Thoracic aorta (tissue), 2 donors: Measurements from ENCODE around the gene USP47. TPM values are rescaled to one million over a fixed set of nuclear protein-coding genes. Genes with fewer than 3 reads are reported as not detected.

Experiments
- ATAC-seq: fragments of 150-250 bp; one replicate; pipeline ENCODE4 v1.8.0; 2017; ENCODE audit warnings: low read depth; ENCODE audit not compliant: insufficient number of reproducible peaks, low FRiP score
- DNase-seq: peaks from one replicate; pipeline ENCODE4 v3.0.0-alpha.2; 2020; ENCODE audit warnings: low spot score
- H3K27ac ChIP-seq, 2 donors: fragments of 200-600 bp; sonication (generic); 1 replicate in 1 of 2; 2 replicates in 1 of 2; pipeline ENCODE4 v1.5.1; 2016; ENCODE audit warnings: mild to moderate bottlenecking in 2 of 2, moderate library complexity in 2 of 2
- H3K27me3 ChIP-seq: fragments of 200-600 bp; sonication (generic); replicated peaks from 2 replicates; pipeline ENCODE4 v1.6.0; 2016; ENCODE audit warnings: mild to moderate bottlenecking; ENCODE audit not compliant: insufficient read depth
- H3K36me3 ChIP-seq: fragments of 200-600 bp; sonication (generic); one replicate; pipeline ENCODE4 v1.5.1; 2016
- H3K4me1 ChIP-seq, 2 donors: fragments of 200-600 bp; sonication (generic); 1 replicate in 1 of 2; 2 replicates in 1 of 2; pipeline versions ENCODE4 v1.5.1 to v1.6.0; 2016; ENCODE audit warnings: low read depth in 2 of 2, mild to moderate bottlenecking in 1 of 2; ENCODE audit not compliant: control insufficient read depth in 1 of 2
- H3K4me3 ChIP-seq: fragments of 200-600 bp; sonication (generic); 2 replicates; pipeline ENCODE4 v1.5.1; 2016; ENCODE audit warnings: mild to moderate bottlenecking
- H3K9me3 ChIP-seq: fragments of 200-600 bp; sonication (generic); 2 replicates; pipeline ENCODE4 v1.5.1; 2016
- CTCF ChIP-seq: fragments of 200-600 bp; sonication (generic); IDR thresholded peaks from one replicate; pipeline ENCODE4 v1.5.1; 2019; ENCODE audit warnings: antibody characterized with exemption
- total RNA-seq, 2 donors: library from RNA; depleted of rRNA; stranded (reverse); fragments of >200 nt; gene quantifications; one replicate each; pipeline versions ENCODE4 v1.1.0 to v1.2.3, GENCODE V29; 2016

Gene USP47
- total RNA-seq, 2 donors from 2014 or later, result 55.0 to 86.4 TPM

GRCh38 chr11:11984563-11984962, 142.8 kb downstream of the USP47 start:
- DNase-seq, result no peak
- Histone ChIP-seq H3K4me3 (no peak overlapping the region), H3K36me3 (no peaks in the 10 kb centered on the region), H3K27me3 (no peaks in the 10 kb centered on the region), H3K9me3 (no peaks in the 10 kb centered on the region), H3K27ac (peak overlapping the region; percentile 73 to 96), H3K4me1 (peaks cover 27 to 82% of the 10 kb centered on the region in 2 donors)
- TF ChIP-seq CTCF, result no peak
- ATAC-seq, result no peak

- DNase-seq (no peak), ATAC-seq (peak; percentile 17)
- Histone ChIP-seq H3K9me3 (no peaks in the 10 kb centered on the region), H3K36me3 (no peaks in the 10 kb centered on the region), H3K27me3 (no peaks in the 10 kb centered on the region), H3K27ac (peak overlapping the region; percentile 73 to 96), H3K4me3 (no peak overlapping the region), H3K4me1 (peaks cover 23 to 82% of the 10 kb centered on the region in 2 donors)
- no peak for TF ChIP-seq CTCF
Observed at GRCh38 chr11:11985016-11985715, 143.4 kb downstream of the USP47 start.

- Histone ChIP-seq H3K36me3 (no peaks in the 10 kb centered on the region), H3K4me1 (peaks cover 19 to 78% of the 10 kb centered on the region in 2 donors), H3K4me3 (no peak overlapping the region), H3K9me3 (no peaks in the 10 kb centered on the region), H3K27ac (peak overlapping the region; percentile 73 to 96), H3K27me3 (no peaks in the 10 kb centered on the region)
- ATAC-seq (no peak), DNase-seq (no peak)
- TF ChIP-seq CTCF, result no peak
Observed at GRCh38 chr11:11985954-11986949, 144.5 kb downstream of the USP47 start.

GRCh38 chr11:11987503-11988022, 145.8 kb downstream of the USP47 start:
- H3K27me3 ChIP-seq, result no peaks in the 10 kb centered on the region
- TF ChIP-seq CTCF, result peak; percentile 37
- no peak overlapping the region for H3K4me3 ChIP-seq
- H3K27ac ChIP-seq, result peak overlapping the region; percentile 13 to 96
- H3K36me3 ChIP-seq, result no peaks in the 10 kb centered on the region
- peaks cover 14 to 69% of the 10 kb centered on the region in 2 donors for H3K4me1 ChIP-seq
- DNase-seq (no peak), ATAC-seq (no peak)
- H3K9me3 ChIP-seq, result no peaks in the 10 kb centered on the region
